Tibial nerve (tissue), 3 donors: ENCODE results near the gene AKTIP.

Source experiments
- CTCF ChIP-seq, 5 experiments: fragments of 200-600 bp in 3 of 5; fragments of 450-650 bp in 2 of 5; sonication (generic) in 3 of 5; IDR thresholded peaks; one replicate each; pipeline ENCODE4 v1.5.1; 2016 to 2019; ENCODE audit warnings: antibody characterized with exemption in 5 of 5, mild to moderate bottlenecking in 3 of 5, moderate library complexity in 2 of 5
- POLR2A ChIP-seq, 2 donors: fragments of 450-650 bp; IDR thresholded peaks; one replicate each; pipeline ENCODE4 v1.6.1; 2017; ENCODE audit warnings: antibody characterized with exemption in 2 of 2, mild to moderate bottlenecking in 2 of 2, moderate library complexity in 2 of 2

DNA sequence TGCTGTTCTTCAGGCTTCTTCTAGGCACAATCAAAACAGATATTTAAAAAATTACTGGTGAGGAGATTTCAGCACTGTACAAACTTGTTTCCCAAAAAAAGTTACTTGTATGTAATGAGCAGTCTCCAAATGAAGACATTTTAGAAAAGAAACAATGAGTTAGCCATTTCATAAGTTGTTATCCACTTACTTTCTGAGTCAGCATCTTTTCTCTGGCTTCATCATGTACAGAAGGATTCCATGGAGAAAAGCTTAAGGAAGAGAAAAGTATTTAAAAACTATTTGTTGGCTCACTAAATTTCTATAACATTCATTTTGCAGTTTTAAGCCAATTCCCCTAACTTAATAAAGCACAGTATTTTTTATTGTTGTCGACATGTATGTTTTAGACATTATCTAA, 10.5 kb downstream of the AKTIP start:
- TF ChIP-seq CTCF (IDR thresholded peaks at IDR 0.05) (no peak), POLR2A (IDR thresholded peaks at IDR 0.05) (no peak)
